ENCODE results near the gene SYT6.

The SYT6 gene

DNA sequence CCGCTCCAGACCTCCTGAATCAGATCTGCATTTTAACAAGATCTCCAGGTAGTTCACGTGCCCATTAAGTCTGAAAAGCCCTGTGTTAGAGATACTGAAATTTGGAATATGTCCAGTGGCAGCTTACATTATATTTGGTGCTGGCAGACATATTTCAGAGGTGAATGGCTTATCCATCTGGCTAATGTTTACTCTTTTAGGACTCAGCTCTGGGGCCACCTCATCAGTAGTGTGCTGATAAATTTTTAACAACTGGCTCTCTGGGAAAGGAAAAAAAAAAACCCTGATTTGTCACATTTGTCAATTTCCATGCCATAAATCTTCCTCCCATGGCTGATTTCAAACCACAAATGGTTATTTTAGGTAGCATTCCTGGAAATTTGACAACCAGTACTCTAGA lies 25.3 kb upstream of the SYT6 start:
- Histone ChIP-seq H3K4me1 (ENCODE audit: control insufficient read depth in 5 of 5, insufficient read depth in 5 of 5, low read length in 5 of 5) (no peaks in the 10 kb centered on the region), H3K27ac (ENCODE audit: low read depth, low read length) (no peak overlapping the region), H3K9ac (ENCODE audit: low read length in 5 of 5) (no peak overlapping the region), H3K9me3 (ENCODE audit: control insufficient read depth in 5 of 5, low read length in 5 of 5) (no peaks in the 10 kb centered on the region), H3K4me3 (ENCODE audit: low read depth in 1 of 5, low read length in 5 of 5) (no peak overlapping the region), H3K27me3 (ENCODE audit: control insufficient read depth in 5 of 5, insufficient read depth in 4 of 5, low read length in 5 of 5) (no peaks in the 10 kb centered on the region), H3K36me3 (ENCODE audit: control insufficient read depth in 5 of 5, insufficient read depth in 5 of 5, low read length in 5 of 5) (no peaks in the 10 kb centered on the region)

DNA sequence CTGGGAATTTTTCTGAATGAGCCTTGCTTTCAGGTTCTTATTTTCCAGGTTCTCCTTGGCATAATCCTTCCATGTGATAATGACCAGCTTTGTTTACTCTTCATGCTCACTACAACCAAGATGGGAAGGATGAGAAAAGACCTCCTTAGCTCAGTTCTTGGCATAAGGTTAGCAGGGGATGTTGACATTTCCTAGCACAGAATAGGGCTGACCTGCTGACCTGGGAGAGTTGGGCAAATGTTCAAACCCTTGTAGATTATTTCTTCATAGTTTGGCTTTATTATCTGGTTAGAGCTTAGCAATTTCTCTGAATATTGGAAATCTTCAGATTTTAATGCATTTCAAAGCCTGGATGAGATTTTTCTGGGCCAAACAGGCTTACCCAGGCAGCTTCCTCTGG lies 23.6 kb upstream of the SYT6 start:
- Histone ChIP-seq H3K9ac (ENCODE audit: low read length in 5 of 5) (no peak overlapping the region), H3K36me3 (ENCODE audit: control insufficient read depth in 5 of 5, insufficient read depth in 5 of 5, low read length in 5 of 5) (no peaks in the 10 kb centered on the region), H3K27me3 (ENCODE audit: control insufficient read depth in 5 of 5, insufficient read depth in 4 of 5, low read length in 5 of 5) (peaks cover 0 to 5% (median 0%) of the 10 kb centered on the region in 5 donors), H3K9me3 (ENCODE audit: control insufficient read depth in 5 of 5, low read length in 5 of 5) (no peaks in the 10 kb centered on the region), H3K4me3 (ENCODE audit: low read depth in 1 of 5, low read length in 5 of 5) (no peak overlapping the region), H3K4me1 (ENCODE audit: control insufficient read depth in 5 of 5, insufficient read depth in 5 of 5, low read length in 5 of 5) (no peaks in the 10 kb centered on the region), H3K27ac (ENCODE audit: low read depth, low read length) (no peak overlapping the region)

DNA sequence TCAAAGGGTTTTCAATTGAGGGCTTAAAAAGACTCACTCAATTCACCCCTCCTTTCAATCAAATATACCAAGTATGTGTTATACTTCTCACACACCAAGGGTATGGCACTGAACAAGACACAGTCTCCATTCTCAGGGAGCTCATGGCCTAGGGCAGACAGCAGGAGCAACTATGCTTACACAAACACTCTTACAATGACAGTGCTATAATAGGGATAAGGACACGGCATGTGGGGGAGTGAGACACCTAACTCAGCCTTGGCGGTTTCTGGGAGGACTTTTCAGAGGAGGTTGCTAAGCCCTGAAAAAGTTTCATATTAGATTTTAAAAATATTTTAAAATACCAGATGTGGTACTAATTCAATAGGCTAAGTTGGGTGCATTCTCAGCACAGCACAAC lies 22.7 kb upstream of the SYT6 start:
- H3K36me3 ChIP-seq (ENCODE audit: control insufficient read depth in 5 of 5, insufficient read depth in 5 of 5, low read length in 5 of 5): no peaks in the 10 kb centered on the region
- no peak overlapping the region for H3K4me3 ChIP-seq (ENCODE audit: low read depth in 1 of 5, low read length in 5 of 5)
- H3K9me3 ChIP-seq (ENCODE audit: control insufficient read depth in 5 of 5, low read length in 5 of 5): no peaks in the 10 kb centered on the region
- peaks cover 0 to 5% (median 0%) of the 10 kb centered on the region in 5 donors for H3K27me3 ChIP-seq (ENCODE audit: control insufficient read depth in 5 of 5, insufficient read depth in 4 of 5, low read length in 5 of 5)
- no peak overlapping the region for H3K27ac ChIP-seq (ENCODE audit: low read depth, low read length)
- H3K9ac ChIP-seq (ENCODE audit: low read length in 5 of 5): no peak overlapping the region
- H3K4me1 ChIP-seq (ENCODE audit: control insufficient read depth in 5 of 5, insufficient read depth in 5 of 5, low read length in 5 of 5): no peaks in the 10 kb centered on the region

- no peak overlapping the region for H3K4me3 ChIP-seq (ENCODE audit: low read depth in 1 of 5, low read length in 5 of 5)
- no peaks in the 10 kb centered on the region for H3K4me1 ChIP-seq (ENCODE audit: control insufficient read depth in 5 of 5, insufficient read depth in 5 of 5, low read length in 5 of 5)
- H3K9me3 ChIP-seq (ENCODE audit: control insufficient read depth in 5 of 5, low read length in 5 of 5): no peaks in the 10 kb centered on the region
- H3K9ac ChIP-seq (ENCODE audit: low read length in 5 of 5): no peak overlapping the region
- H3K36me3 ChIP-seq (ENCODE audit: control insufficient read depth in 5 of 5, insufficient read depth in 5 of 5, low read length in 5 of 5): no peaks in the 10 kb centered on the region
- peaks cover 0 to 5% (median 0%) of the 10 kb centered on the region in 5 donors for H3K27me3 ChIP-seq (ENCODE audit: control insufficient read depth in 5 of 5, insufficient read depth in 4 of 5, low read length in 5 of 5)
- no peak overlapping the region for H3K27ac ChIP-seq (ENCODE audit: low read depth, low read length)
Measured at GRCh38 chr1:114173680-114174079, 20.0 kb upstream of the SYT6 start.

DNA sequence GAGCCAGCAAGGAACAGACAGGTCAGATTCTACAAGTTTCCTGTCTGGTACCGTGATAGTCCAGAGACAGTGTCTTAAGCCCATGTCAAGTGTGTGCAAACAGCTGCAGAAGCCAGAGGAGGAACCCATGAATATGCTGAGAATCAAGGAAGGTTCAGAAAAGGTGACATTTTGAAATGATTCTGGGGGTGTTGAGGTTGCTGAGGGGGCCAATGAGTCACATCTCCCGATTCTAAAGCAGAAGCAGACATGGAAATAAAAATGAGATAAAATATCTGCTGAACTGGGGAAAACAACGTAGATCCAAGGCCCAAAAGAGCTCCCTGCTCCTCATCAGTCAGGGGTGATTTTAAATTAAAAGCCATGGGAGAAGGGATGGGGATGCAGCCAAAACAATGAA lies 15.8 kb upstream of the SYT6 start:
- H3K9me3 ChIP-seq (ENCODE audit: control insufficient read depth in 5 of 5, low read length in 5 of 5): no peaks in the 10 kb centered on the region
- no peak overlapping the region for H3K27ac ChIP-seq (ENCODE audit: low read depth, low read length)
- H3K9ac ChIP-seq (ENCODE audit: low read length in 5 of 5): no peak overlapping the region
- H3K4me1 ChIP-seq (ENCODE audit: control insufficient read depth in 5 of 5, insufficient read depth in 5 of 5, low read length in 5 of 5): no peaks in the 10 kb centered on the region
- H3K27me3 ChIP-seq (ENCODE audit: control insufficient read depth in 5 of 5, insufficient read depth in 4 of 5, low read length in 5 of 5): peaks cover 0 to 5% (median 0%) of the 10 kb centered on the region in 5 donors
- H3K4me3 ChIP-seq (ENCODE audit: low read depth in 1 of 5, low read length in 5 of 5): no peak overlapping the region
- no peaks in the 10 kb centered on the region for H3K36me3 ChIP-seq (ENCODE audit: control insufficient read depth in 5 of 5, insufficient read depth in 5 of 5, low read length in 5 of 5)

- Histone ChIP-seq H3K27me3 (ENCODE audit: control insufficient read depth in 5 of 5, insufficient read depth in 4 of 5, low read length in 5 of 5) (no peaks in the 10 kb centered on the region), H3K4me1 (ENCODE audit: control insufficient read depth in 5 of 5, insufficient read depth in 5 of 5, low read length in 5 of 5) (no peaks in the 10 kb centered on the region), H3K27ac (ENCODE audit: low read depth, low read length) (no peak overlapping the region), H3K36me3 (ENCODE audit: control insufficient read depth in 5 of 5, insufficient read depth in 5 of 5, low read length in 5 of 5) (no peaks in the 10 kb centered on the region), H3K9me3 (ENCODE audit: control insufficient read depth in 5 of 5, low read length in 5 of 5) (no peaks in the 10 kb centered on the region), H3K4me3 (ENCODE audit: low read depth in 1 of 5, low read length in 5 of 5) (no peak overlapping the region), H3K9ac (ENCODE audit: low read length in 5 of 5) (no peak overlapping the region)
Measured at GRCh38 chr1:114167226-114167625, 13.6 kb upstream of the SYT6 start.

DNA sequence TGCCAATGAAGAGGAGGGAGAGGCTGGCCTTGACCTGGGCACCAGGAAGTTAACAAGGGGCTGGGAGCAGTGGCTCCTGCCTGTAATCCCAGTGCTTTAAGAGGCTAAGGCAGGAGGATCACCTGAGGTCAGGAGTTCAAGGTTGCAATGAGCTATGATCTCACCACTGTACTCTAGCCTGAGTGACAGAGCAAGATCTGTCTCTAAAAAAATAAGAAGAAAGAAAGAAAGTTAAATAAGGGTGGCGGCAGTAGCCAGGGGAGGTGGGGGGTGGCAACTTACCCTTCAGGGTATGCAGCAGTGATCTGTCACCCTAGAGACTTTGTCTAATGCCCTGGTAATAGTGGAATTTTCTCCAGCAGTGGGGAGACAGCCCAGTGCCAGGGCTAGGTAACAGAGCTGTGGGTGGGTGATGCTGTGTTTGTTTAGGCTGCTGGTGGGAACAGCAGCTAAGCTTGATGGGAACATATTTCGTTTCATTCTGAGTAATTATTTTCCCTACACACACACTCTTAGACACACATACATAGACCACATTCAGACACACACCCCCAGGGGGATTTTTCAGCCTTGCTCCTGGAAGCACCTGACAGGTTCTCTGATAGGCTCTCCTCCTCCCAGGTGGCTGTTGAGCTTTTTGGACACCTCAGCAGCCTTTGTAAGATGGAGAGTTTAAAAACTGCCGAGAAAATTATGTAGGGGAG lies 11.3 kb upstream of the SYT6 start:
- no peaks in the 10 kb centered on the region for H3K9me3 ChIP-seq (ENCODE audit: control insufficient read depth in 5 of 5, low read length in 5 of 5)
- no peak overlapping the region for H3K27ac ChIP-seq (ENCODE audit: low read depth, low read length)
- no peak overlapping the region for H3K9ac ChIP-seq (ENCODE audit: low read length in 5 of 5)
- no peaks in the 10 kb centered on the region for H3K27me3 ChIP-seq (ENCODE audit: control insufficient read depth in 5 of 5, insufficient read depth in 4 of 5, low read length in 5 of 5)
- no peaks in the 10 kb centered on the region for H3K36me3 ChIP-seq (ENCODE audit: control insufficient read depth in 5 of 5, insufficient read depth in 5 of 5, low read length in 5 of 5)
- no peak overlapping the region for H3K4me3 ChIP-seq (ENCODE audit: low read depth in 1 of 5, low read length in 5 of 5)
- H3K4me1 ChIP-seq (ENCODE audit: control insufficient read depth in 5 of 5, insufficient read depth in 5 of 5, low read length in 5 of 5): no peaks in the 10 kb centered on the region

DNA sequence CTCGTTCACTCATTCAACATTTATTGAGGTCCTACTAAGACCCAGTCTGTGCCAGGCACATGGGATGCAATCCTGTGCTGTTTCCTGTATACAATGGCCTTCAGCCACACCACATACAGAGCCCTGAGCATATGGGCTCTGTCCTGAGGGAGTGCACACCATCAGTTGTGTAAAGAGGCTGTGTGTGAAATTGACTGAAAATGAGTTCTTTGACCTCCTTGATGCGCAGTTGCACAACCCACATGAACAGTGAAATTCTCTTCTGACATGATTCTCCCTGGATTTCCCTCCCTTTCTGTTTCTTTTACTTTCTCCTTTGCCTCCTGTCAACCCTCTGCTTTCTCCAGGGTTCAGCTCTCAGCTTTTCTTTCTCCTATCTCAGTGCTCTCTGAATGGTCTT lies 6.3 kb upstream of the SYT6 start:
- Histone ChIP-seq H3K9ac (ENCODE audit: low read length in 5 of 5) (no peak overlapping the region), H3K4me1 (ENCODE audit: control insufficient read depth in 5 of 5, insufficient read depth in 5 of 5, low read length in 5 of 5) (peaks cover 0 to 2% (median 2%) of the 10 kb centered on the region in 5 donors), H3K27me3 (ENCODE audit: control insufficient read depth in 5 of 5, insufficient read depth in 4 of 5, low read length in 5 of 5) (peaks cover 18 to 27% (median 21%) of the 10 kb centered on the region in 5 donors), H3K27ac (ENCODE audit: low read depth, low read length) (no peak overlapping the region), H3K4me3 (ENCODE audit: low read depth in 1 of 5, low read length in 5 of 5) (no peak overlapping the region), H3K9me3 (ENCODE audit: control insufficient read depth in 5 of 5, low read length in 5 of 5) (no peaks in the 10 kb centered on the region), H3K36me3 (ENCODE audit: control insufficient read depth in 5 of 5, insufficient read depth in 5 of 5, low read length in 5 of 5) (no peaks in the 10 kb centered on the region)

- Histone ChIP-seq H3K9me3 (ENCODE audit: control insufficient read depth in 5 of 5, low read length in 5 of 5) (no peaks in the 10 kb centered on the region), H3K9ac (ENCODE audit: low read length in 5 of 5) (no peak overlapping the region), H3K4me3 (ENCODE audit: low read depth in 1 of 5, low read length in 5 of 5) (no peak overlapping the region), H3K27me3 (ENCODE audit: control insufficient read depth in 5 of 5, insufficient read depth in 4 of 5, low read length in 5 of 5) (peaks cover 28 to 47% (median 43%) of the 10 kb centered on the region in 5 donors), H3K4me1 (ENCODE audit: control insufficient read depth in 5 of 5, insufficient read depth in 5 of 5, low read length in 5 of 5) (peaks cover 0 to 28% (median 16%) of the 10 kb centered on the region in 5 donors), H3K27ac (ENCODE audit: low read depth, low read length) (no peak overlapping the region), H3K36me3 (ENCODE audit: control insufficient read depth in 5 of 5, insufficient read depth in 5 of 5, low read length in 5 of 5) (no peaks in the 10 kb centered on the region)
Measured at GRCh38 chr1:114157275-114157660, 3.6 kb upstream of the SYT6 start.

DNA sequence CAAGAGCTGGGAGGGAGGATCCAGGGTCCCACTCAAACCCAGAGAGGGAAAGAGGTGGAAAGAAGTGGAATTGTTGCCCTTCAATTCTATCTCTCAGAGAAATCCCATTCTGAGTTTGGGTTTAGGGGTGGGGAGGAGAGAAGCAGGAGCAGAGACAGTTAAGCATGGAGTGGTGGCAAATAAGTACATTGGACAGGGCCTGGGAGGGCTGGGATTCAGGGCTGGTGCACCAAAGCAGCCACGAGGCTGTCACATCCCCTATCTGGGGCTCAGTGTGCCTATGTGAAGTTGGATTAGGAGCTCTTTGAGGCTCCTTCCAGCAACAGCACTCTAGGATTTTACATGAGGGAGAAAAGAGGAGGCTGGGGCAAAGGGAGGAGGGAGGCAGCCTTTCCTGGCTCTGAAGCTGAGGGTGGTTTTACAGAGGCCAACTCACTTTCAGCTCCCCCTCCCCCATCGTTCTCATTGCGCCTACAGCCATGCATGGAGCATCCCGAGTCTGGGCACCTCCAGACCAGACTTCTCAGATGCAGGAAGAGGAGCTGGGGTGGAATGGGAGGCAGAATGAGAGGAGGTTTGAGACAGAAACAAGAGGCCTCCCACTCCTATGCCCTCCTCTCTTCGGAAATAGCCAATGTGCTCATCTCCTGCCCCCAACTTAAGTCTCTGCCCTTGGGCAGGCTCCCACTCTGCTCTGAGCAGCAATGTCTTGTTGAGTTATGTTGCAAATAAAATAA lies 3.0 kb upstream of the SYT6 start:
- no peak overlapping the region for H3K9ac ChIP-seq (ENCODE audit: low read length in 5 of 5)
- H3K27me3 ChIP-seq (ENCODE audit: control insufficient read depth in 5 of 5, insufficient read depth in 4 of 5, low read length in 5 of 5): peaks cover 34 to 53% (median 48%) of the 10 kb centered on the region in 5 donors
- H3K4me3 ChIP-seq (ENCODE audit: low read depth in 1 of 5, low read length in 5 of 5): no peak overlapping the region

More for the DNA sequence above, 3.0 kb upstream of the SYT6 start:
- no peaks in the 10 kb centered on the region for H3K9me3 ChIP-seq (ENCODE audit: control insufficient read depth in 5 of 5, low read length in 5 of 5)
- no peak overlapping the region for H3K27ac ChIP-seq (ENCODE audit: low read depth, low read length)
- peaks cover 0 to 31% (median 21%) of the 10 kb centered on the region in 5 donors for H3K4me1 ChIP-seq (ENCODE audit: control insufficient read depth in 5 of 5, insufficient read depth in 5 of 5, low read length in 5 of 5)
- no peaks in the 10 kb centered on the region for H3K36me3 ChIP-seq (ENCODE audit: control insufficient read depth in 5 of 5, insufficient read depth in 5 of 5, low read length in 5 of 5)

All from subcutaneous abdominal adipose tissue (tissue), 5 donors.